ENCODE measurements around the gene ZBTB44.

Gene ZBTB44

GRCh38 chr11:130216221-130216550, 98.5 kb downstream of the ZBTB44 start:
- in situ Hi-C loops (cut with HindIII; ENCODE audit: low sequenced_read_pairs) = loop anchor here (5.0 kb wide), 1 partner anchor 641 kb away; no protein-coding TSS in a partner anchor

GRCh38 chr11:130215531-130216220, 99.0 kb downstream of the ZBTB44 start:
- in situ Hi-C loops (cut with HindIII; ENCODE audit: low sequenced_read_pairs) = loop anchor here (5.0 kb wide), 1 partner anchor 642 kb away; no protein-coding TSS in a partner anchor

- in situ Hi-C loops (cut with HindIII; ENCODE audit: low sequenced_read_pairs) = loop anchor here (5.0 kb wide), 1 partner anchor 642 kb away; no protein-coding TSS in a partner anchor
These were observed 99.7 kb downstream of the ZBTB44 start for GRCh38 chr11:130214861-130215530.

- in situ Hi-C loops (cut with HindIII; ENCODE audit: low sequenced_read_pairs) = no loop called here
These were observed 100.8 kb downstream of the ZBTB44 start for GRCh38 chr11:130213979-130214281.

GRCh38 chr11:130213143-130213978, 101.4 kb downstream of the ZBTB44 start:
- in situ Hi-C loops (cut with HindIII; ENCODE audit: low sequenced_read_pairs) = no loop called here

- in situ Hi-C loops (cut with HindIII; ENCODE audit: low sequenced_read_pairs) = no loop called here
These were observed 102.2 kb downstream of the ZBTB44 start for GRCh38 chr11:130212431-130212961.

GRCh38 chr11:130211781-130212401, 102.8 kb downstream of the ZBTB44 start:
- in situ Hi-C loops (cut with HindIII; ENCODE audit: low sequenced_read_pairs) = no loop called here

- in situ Hi-C loops (cut with HindIII; ENCODE audit: low sequenced_read_pairs) = no loop called here
These were observed 103.6 kb downstream of the ZBTB44 start for GRCh38 chr11:130211144-130211543.

GRCh38 chr11:130209954-130210854, 104.5 kb downstream of the ZBTB44 start:
- in situ Hi-C loops (cut with HindIII; ENCODE audit: low sequenced_read_pairs) = no loop called here

GRCh38 chr11:130209128-130209932, 105.4 kb downstream of the ZBTB44 start:
- in situ Hi-C loops (cut with HindIII; ENCODE audit: low sequenced_read_pairs) = no loop called here

- in situ Hi-C loops (cut with HindIII; ENCODE audit: low sequenced_read_pairs) = no loop called here
These were observed 106.2 kb downstream of the ZBTB44 start for GRCh38 chr11:130208241-130209127.

- in situ Hi-C loops (cut with HindIII; ENCODE audit: low sequenced_read_pairs) = no loop called here
These were observed 108.6 kb downstream of the ZBTB44 start for GRCh38 chr11:130206141-130206540.

- in situ Hi-C loops (cut with HindIII; ENCODE audit: low sequenced_read_pairs) = no loop called here
These were observed 110.0 kb downstream of the ZBTB44 start for GRCh38 chr11:130204703-130205095.

- in situ Hi-C loops (cut with HindIII; ENCODE audit: low sequenced_read_pairs) = no loop called here
These were observed 110.7 kb downstream of the ZBTB44 start for GRCh38 chr11:130203766-130204702.

GRCh38 chr11:130202818-130203689, 111.7 kb downstream of the ZBTB44 start:
- in situ Hi-C loops (cut with HindIII; ENCODE audit: low sequenced_read_pairs) = no loop called here

Data from endothelial cell of hepatic sinusoid (primary cell).